Thyroid gland (tissue), 4 donors: ENCODE measurements around the gene PYGO1. TPM values are rescaled to one million over a fixed set of nuclear protein-coding genes. Genes with fewer than 3 reads are reported as not detected.
"Not testable (repeated sequence)": the region's sequence is repeated elsewhere in the genome, so short reads cannot be mapped to it uniquely, and the experiment has no call there.

Source experiments
- DNase-seq, 2 donors: peaks; one replicate each; pipeline ENCODE4 v3.0.0-alpha.2; 2019
- H3K27ac ChIP-seq, 3 donors: fragments of 200-600 bp; sonication (generic); 1 replicate in 2 of 3; 2 replicates in 1 of 3; pipeline ENCODE4 v1.5.1; 2016 to 2019; ENCODE audit warnings: mild to moderate bottlenecking in 1 of 3, moderate library complexity in 1 of 3
- H3K27me3 ChIP-seq: fragments of 200-600 bp; sonication (generic); one replicate; pipeline ENCODE4 v1.5.1; 2019
- H3K36me3 ChIP-seq, 2 donors: fragments of 200-600 bp; sonication (generic); one replicate each; pipeline ENCODE4 v1.5.1; 2016 to 2019
- H3K4me1 ChIP-seq, 2 donors: fragments of 200-600 bp; sonication (generic); one replicate each; pipeline ENCODE4 v1.5.1; 2017 to 2019
- H3K4me3 ChIP-seq, 3 donors: fragments of 200-600 bp; sonication (generic); replicated peaks in 1 of 3; 1 replicate in 2 of 3; 2 replicates in 1 of 3; pipeline ENCODE4 v1.5.1; 2016; ENCODE audit warnings: mild to moderate bottlenecking in 1 of 3
- H3K9me3 ChIP-seq: fragments of 200-600 bp; sonication (generic); one replicate; pipeline ENCODE4 v1.5.1; 2017
- POLR2A ChIP-seq, 2 donors: fragments of 450-650 bp; IDR thresholded peaks; one replicate each; pipeline ENCODE4 v1.6.1; 2017; ENCODE audit warnings: antibody characterized with exemption in 2 of 2, mild to moderate bottlenecking in 2 of 2, moderate library complexity in 1 of 2
- WGBS, 2 donors: methylation state at CpG; one replicate each; pipeline ENCODE4 v1.1.5; 2017; 5-methylcytosine and 5-hydroxymethylcytosine counted together
- intact Hi-C: fragments of 100-400 bp; cut with DNase I; formaldehyde crosslinking; loops from one replicate; pipeline ENCODE4 v1.15.1; 2023
- total RNA-seq, 4 donors: library from RNA; depleted of rRNA; stranded (reverse); fragments of >200 nt; gene quantifications; one replicate each; pipeline ENCODE4 v1.2.3, GENCODE V29; 2016
- TF ChIP-seq, protein P1 (sequence below), 6 experiments: fragments of 200-600 bp in 3 of 6; fragments of 450-650 bp in 3 of 6; sonication (generic) in 3 of 6; IDR thresholded peaks; one replicate each; pipeline ENCODE4 v1.5.1; 2016 to 2019; ENCODE audit warnings: antibody characterized with exemption in 6 of 6, mild to moderate bottlenecking in 2 of 6, inconsistent platforms in 1 of 6, moderate library complexity in 1 of 6

The PYGO1 gene
- total RNA-seq, 4 donors from 2014 or later, result 19.4 to 30.1 (median 23.1) TPM

DNA sequence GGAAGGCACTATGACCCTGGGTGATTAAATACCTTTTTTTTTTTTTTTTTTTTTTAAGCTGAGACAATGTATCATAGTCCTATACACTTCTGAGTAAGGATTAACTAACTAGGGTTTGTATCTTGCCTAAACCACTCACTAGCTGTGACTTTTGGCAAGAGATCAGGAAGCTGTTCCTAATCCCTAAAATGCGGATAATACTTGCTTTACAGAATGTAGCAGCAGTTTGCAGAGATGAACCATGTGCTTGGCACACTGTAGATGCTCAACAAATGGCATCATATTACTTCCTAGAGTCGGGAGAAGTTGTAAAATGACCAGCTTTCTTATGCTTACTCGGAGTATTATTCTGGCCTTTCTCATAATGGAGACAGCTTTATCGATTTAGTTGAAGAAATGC lies 25.6 kb upstream of the PYGO1 start:
- Histone ChIP-seq H3K27ac (no peak overlapping the region), H3K27me3 (no peaks in the 10 kb centered on the region), H3K36me3 (no peaks in the 10 kb centered on the region), H3K9me3 (no peaks in the 10 kb centered on the region), H3K4me3 (no peak overlapping the region), H3K4me1 (peaks cover 12 to 15% of the 10 kb centered on the region in 2 donors)
- intact Hi-C loops, result no loop called here
- WGBS, 2 donors, result 90 to 93% methylated on average over 4 of the region's 4 CpGs
- no peak for TF ChIP-seq POLR2A (IDR thresholded peaks at IDR 0.05)
- TF ChIP-seq, protein P1, sequence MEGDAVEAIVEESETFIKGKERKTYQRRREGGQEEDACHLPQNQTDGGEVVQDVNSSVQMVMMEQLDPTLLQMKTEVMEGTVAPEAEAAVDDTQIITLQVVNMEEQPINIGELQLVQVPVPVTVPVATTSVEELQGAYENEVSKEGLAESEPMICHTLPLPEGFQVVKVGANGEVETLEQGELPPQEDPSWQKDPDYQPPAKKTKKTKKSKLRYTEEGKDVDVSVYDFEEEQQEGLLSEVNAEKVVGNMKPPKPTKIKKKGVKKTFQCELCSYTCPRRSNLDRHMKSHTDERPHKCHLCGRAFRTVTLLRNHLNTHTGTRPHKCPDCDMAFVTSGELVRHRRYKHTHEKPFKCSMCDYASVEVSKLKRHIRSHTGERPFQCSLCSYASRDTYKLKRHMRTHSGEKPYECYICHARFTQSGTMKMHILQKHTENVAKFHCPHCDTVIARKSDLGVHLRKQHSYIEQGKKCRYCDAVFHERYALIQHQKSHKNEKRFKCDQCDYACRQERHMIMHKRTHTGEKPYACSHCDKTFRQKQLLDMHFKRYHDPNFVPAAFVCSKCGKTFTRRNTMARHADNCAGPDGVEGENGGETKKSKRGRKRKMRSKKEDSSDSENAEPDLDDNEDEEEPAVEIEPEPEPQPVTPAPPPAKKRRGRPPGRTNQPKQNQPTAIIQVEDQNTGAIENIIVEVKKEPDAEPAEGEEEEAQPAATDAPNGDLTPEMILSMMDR (IDR thresholded peaks at IDR 0.05), result no peak
- no peak for DNase-seq

DNA sequence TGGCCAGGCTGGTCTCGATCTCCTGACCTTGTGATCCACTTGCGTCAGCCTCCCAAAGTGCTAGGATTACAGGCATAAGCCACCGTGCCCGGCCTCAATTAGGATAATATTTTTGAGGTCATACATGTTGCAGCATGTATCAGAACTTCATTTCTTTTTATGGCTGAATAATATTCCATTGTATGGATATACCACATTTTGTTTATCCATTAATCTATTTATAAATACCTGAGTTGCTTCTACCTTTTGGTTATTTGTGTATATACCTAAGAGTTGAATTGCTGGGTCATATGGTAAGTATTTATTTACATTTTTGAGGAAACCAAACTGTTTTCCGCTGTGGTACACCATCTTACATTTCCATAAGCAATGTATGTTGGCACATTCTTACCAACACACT lies 18.1 kb upstream of the PYGO1 start:
- Histone ChIP-seq H3K9me3 (no peaks in the 10 kb centered on the region), H3K4me3 (no peak overlapping the region), H3K27ac (no peak overlapping the region), H3K27me3 (no peaks in the 10 kb centered on the region), H3K36me3 (no peaks in the 10 kb centered on the region), H3K4me1 (no peaks in the 10 kb centered on the region)
- intact Hi-C loops, result no loop called here
- no peak for DNase-seq
- 94 to 96% methylated on average over 5 of the region's 5 CpGs for WGBS, 2 donors
- TF ChIP-seq, protein P1 (IDR thresholded peaks at IDR 0.05), result no peak

DNA sequence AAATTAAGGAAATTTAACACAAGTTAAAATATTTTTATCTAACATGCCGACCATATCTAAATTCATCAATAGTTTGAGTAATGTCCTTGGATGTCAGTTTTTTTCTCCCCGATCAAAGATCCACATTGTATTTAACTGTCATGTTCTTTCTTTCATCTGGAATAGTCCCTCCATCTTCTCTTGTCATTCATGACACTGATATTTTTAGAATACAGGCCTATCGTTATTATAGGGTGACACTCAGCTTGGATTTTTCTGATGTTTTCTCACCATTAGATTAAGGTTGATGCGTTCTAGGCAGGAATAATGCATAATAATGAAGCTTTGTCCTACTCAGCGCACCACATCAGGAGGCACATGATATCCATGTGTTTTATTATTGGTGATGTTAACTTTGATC lies 13.2 kb upstream of the PYGO1 start:
- Histone ChIP-seq H3K4me3 (no peak overlapping the region), H3K9me3 (no peaks in the 10 kb centered on the region), H3K27ac (no peak overlapping the region), H3K36me3 (no peaks in the 10 kb centered on the region), H3K27me3 (no peaks in the 10 kb centered on the region), H3K4me1 (no peaks in the 10 kb centered on the region)
- intact Hi-C loops, result no loop called here
- no peak for TF ChIP-seq POLR2A (IDR thresholded peaks at IDR 0.05)
- TF ChIP-seq, protein P1 (IDR thresholded peaks at IDR 0.05), result no peak
- no peak for DNase-seq
- WGBS, 2 donors, result 90% methylated on average over 5 of the region's 5 CpGs

DNA sequence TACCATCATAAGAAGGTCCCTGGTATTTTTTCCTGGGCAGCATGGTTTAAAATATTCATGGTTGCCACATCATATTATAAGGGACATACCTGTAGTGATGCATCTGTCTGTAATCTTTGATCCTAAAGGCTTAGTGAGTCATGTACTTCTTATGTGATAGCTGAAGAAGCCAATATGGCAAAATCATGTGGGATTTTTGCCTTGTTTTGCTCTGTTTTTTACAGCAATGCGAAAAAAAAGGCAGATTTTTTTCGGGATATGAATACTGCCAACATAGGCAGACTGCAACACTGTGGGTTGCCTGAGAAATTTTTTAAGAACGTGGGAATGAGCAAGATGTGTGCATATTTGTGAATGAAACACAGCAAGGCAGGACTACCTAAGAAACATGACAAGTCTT lies 11.3 kb upstream of the PYGO1 start:
- H3K36me3 ChIP-seq, result no peaks in the 10 kb centered on the region
- TF ChIP-seq, protein P1 (IDR thresholded peaks at IDR 0.05), result no peak
- TF ChIP-seq POLR2A (IDR thresholded peaks at IDR 0.05), result no peak
- no peaks in the 10 kb centered on the region for H3K4me1 ChIP-seq
- H3K27me3 ChIP-seq, result no peaks in the 10 kb centered on the region
- 92 to 97% methylated on average over 3 of the region's 3 CpGs for WGBS, 2 donors
- H3K4me3 ChIP-seq, result no peak overlapping the region
- no peak for DNase-seq
- intact Hi-C loops, result no loop called here
- H3K9me3 ChIP-seq, result no peaks in the 10 kb centered on the region
- H3K27ac ChIP-seq, result no peak overlapping the region

DNA sequence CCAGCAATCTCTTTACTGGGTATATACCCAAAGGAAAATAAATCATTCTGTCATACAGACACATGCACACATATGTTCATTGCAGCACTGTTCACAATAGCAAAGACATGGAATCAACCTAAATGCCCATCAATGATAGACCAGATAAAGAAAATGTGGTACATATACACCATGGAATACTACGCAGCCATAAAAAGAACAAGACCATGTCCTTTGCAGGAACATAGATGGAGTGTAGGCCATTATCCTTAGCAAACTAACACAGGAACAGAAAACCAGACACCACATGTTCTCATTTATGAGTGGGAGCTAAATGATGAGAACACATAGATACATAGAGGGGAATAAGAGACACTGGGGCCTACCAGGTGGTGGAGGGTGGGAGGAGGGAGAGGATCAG lies 4.9 kb upstream of the PYGO1 start:
- H3K36me3 ChIP-seq, DNase-seq, H3K9me3 ChIP-seq, H3K27ac ChIP-seq, H3K27me3 ChIP-seq, H3K4me3 ChIP-seq, intact Hi-C loops, H3K4me1 ChIP-seq: not testable (repeated sequence)
- WGBS, 2 donors, result 100% methylated on average over 1 of the region's 1 CpG

DNA sequence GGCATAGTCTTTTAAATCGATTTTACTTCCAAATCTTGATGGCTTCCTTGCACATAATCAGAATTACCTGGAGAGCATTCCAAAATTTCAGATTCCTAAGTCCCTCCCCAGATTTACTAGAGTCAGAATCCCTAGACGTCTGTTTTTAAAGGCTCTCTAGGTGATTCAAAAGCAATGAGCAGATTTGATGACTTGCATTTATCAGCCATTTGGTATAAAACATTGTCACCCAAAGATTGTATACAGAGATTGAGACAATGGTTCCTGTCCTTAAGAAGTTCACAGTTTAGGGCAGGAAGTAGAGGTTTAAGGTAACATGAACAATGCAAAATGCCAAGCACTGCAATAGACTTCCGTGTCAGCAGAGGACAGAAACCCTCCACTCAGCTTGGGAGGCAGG lies 2.6 kb upstream of the PYGO1 start:
- no peak overlapping the region for H3K27ac ChIP-seq
- H3K36me3 ChIP-seq, result no peaks in the 10 kb centered on the region
- peaks cover 10 to 11% of the 10 kb centered on the region in 2 donors for H3K4me1 ChIP-seq
- no peak overlapping the region for H3K4me3 ChIP-seq
- WGBS, 2 donors, result 83 to 88% methylated on average over 3 of the region's 3 CpGs
- no peaks in the 10 kb centered on the region for H3K27me3 ChIP-seq
- intact Hi-C loops, result no loop called here
- no peaks in the 10 kb centered on the region for H3K9me3 ChIP-seq
- TF ChIP-seq, protein P1 (IDR thresholded peaks at IDR 0.05), result no peak
- no peak for TF ChIP-seq POLR2A (IDR thresholded peaks at IDR 0.05)
- no peak for DNase-seq
